Neural progenitor cell (in vitro differentiated cells): ENCODE data around the gene TMEM203. TPM values are rescaled to one million over a fixed set of nuclear protein-coding genes. Genes with fewer than 3 reads are reported as not detected.

Experiments used
- DNase-seq: peaks from one replicate; pipeline ENCODE4 v3.0.0-alpha.2; 2016; ENCODE audit warnings: low spot score
- H2AFZ ChIP-seq: fragments of 200-600 bp; sonication (generic); replicated peaks from 2 replicates; pipeline ENCODE4 v1.6.1; 2016; ENCODE audit warnings: antibody characterized with exemption
- H3F3A ChIP-seq: fragments of 200-600 bp; sonication (generic); 2 replicates; pipeline ENCODE4 v1.6.1; 2016; ENCODE audit warnings: antibody characterized with exemption, low read depth
- H3K27ac ChIP-seq: fragments of 200-600 bp; sonication (generic); 2 replicates; pipeline ENCODE4 v1.5.1; 2016; ENCODE audit warnings: mild to moderate bottlenecking
- H3K27me3 ChIP-seq: fragments of 200-600 bp; sonication (generic); 2 replicates; pipeline ENCODE4 v1.6.1; 2016; ENCODE audit warnings: mild to moderate bottlenecking, moderate library complexity
- H3K36me3 ChIP-seq: fragments of 200-600 bp; sonication (generic); 2 replicates; pipeline ENCODE4 v1.5.1; 2016
- H3K4me1 ChIP-seq: fragments of 200-600 bp; sonication (generic); 2 replicates; pipeline ENCODE4 v1.6.1; 2016; ENCODE audit warnings: mixed run types
- H3K4me2 ChIP-seq: fragments of 200-600 bp; sonication (generic); 2 replicates; pipeline ENCODE4 v1.6.1; 2016
- H3K4me3 ChIP-seq: fragments of 200-600 bp; sonication (generic); 2 replicates; pipeline ENCODE4 v1.5.1; 2016
- H3K79me2 ChIP-seq: fragments of 200-600 bp; sonication (generic); 2 replicates; pipeline ENCODE4 v1.6.1; 2016; ENCODE audit warnings: low read depth
- H3K9ac ChIP-seq: fragments of 200-600 bp; sonication (generic); 2 replicates; pipeline ENCODE4 v1.6.1; 2016
- H3K9me3 ChIP-seq: fragments of 200-600 bp; sonication (generic); 2 replicates; pipeline ENCODE4 v1.5.1; 2016; ENCODE audit warnings: low read depth
- H4K20me1 ChIP-seq: fragments of 200-600 bp; sonication (generic); 2 replicates; pipeline ENCODE4 v1.6.1; 2016; ENCODE audit warnings: low read depth
- H3K27ac Mint-ChIP-seq: 3 replicates; pipeline ENCODE4 v1.8.0; 2021; ENCODE audit warnings: mixed read lengths
- H3K27me3 Mint-ChIP-seq: 2 replicates; pipeline ENCODE4 v1.8.0; 2022; ENCODE audit warnings: low read depth, mild to moderate bottlenecking, inconsistent platforms, moderate library complexity, mixed read lengths; ENCODE audit not compliant: insufficient read depth
- H3K36me3 Mint-ChIP-seq: 3 replicates; pipeline ENCODE4 v1.8.0; 2021; ENCODE audit warnings: mixed read lengths
- H3K4me1 Mint-ChIP-seq: 3 replicates; pipeline ENCODE4 v1.8.0; 2021; ENCODE audit warnings: mixed read lengths
- H3K4me3 Mint-ChIP-seq: 3 replicates; pipeline ENCODE4 v1.8.0; 2021; ENCODE audit warnings: mild to moderate bottlenecking, moderate library complexity, mixed read lengths
- H3K9me3 Mint-ChIP-seq: 3 replicates; pipeline ENCODE4 v1.8.0; 2020; ENCODE audit warnings: mixed read lengths
- EZH2 ChIP-seq: fragments of 200-600 bp; sonication (generic); IDR thresholded peaks from 2 replicates; pipeline ENCODE4 v1.6.1; 2017; ENCODE audit warnings: antibody characterized with exemption, mild to moderate bottlenecking, moderate library complexity
- EZH2phosphoT487 ChIP-seq: fragments of 200-600 bp; sonication (generic); IDR thresholded peaks from 2 replicates; pipeline ENCODE4 v1.6.1; 2017; ENCODE audit warnings: antibody characterized with exemption
- total RNA-seq: library from RNA; depleted of rRNA; stranded (reverse); fragments of >200 nt; gene quantifications from 2 replicates; pipeline ENCODE4 v1.2.3, GENCODE V29; 2015; ENCODE audit warnings: low replicate concordance
- TF ChIP-seq, protein P1 (sequence below): fragments of 200-600 bp; sonication (generic); IDR thresholded peaks from 2 replicates; pipeline ENCODE4 v1.5.1; 2017; ENCODE audit warnings: antibody characterized with exemption, mild to moderate bottlenecking

The TMEM203 gene
- total RNA-seq, 1 donor from 2014 or later = 21.6 TPM

DNA sequence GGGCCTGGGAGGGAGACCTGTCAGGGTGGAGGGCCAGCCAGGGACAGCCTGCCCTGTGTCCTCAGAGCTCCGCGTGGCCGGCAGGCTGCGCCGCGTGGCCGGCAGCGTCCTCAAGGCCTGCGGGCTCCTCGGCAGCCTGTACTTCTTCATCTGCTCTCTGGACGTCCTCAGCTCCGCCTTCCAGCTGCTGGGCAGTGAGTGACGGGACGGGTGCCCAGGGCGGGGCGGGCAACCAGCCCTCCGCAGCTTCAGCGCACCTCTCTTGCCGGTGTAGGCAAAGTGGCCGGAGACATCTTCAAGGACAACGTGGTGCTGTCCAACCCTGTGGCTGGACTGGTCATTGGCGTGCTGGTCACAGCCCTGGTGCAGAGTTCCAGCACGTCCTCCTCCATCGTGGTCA is 27.1 kb upstream of the TMEM203 start:
- Histone ChIP-seq H3K9ac (no peak overlapping the region), H3K4me1 (peaks cover 8% of the 10 kb centered on the region), H3K4me2 (no peak overlapping the region), H3K9me3 (no peaks in the 10 kb centered on the region), H3K79me2 (no peaks in the 10 kb centered on the region), H3K27me3 (no peaks in the 10 kb centered on the region), H3F3A (no peaks in the 10 kb centered on the region), H3K36me3 (no peaks in the 10 kb centered on the region), H2AFZ (no peak overlapping the region), H3K4me3 (no peak overlapping the region), H3K27ac (no peak overlapping the region), H4K20me1 (peaks cover 15% of the 10 kb centered on the region)
- DNase-seq = no peak
- TF ChIP-seq, protein P1, sequence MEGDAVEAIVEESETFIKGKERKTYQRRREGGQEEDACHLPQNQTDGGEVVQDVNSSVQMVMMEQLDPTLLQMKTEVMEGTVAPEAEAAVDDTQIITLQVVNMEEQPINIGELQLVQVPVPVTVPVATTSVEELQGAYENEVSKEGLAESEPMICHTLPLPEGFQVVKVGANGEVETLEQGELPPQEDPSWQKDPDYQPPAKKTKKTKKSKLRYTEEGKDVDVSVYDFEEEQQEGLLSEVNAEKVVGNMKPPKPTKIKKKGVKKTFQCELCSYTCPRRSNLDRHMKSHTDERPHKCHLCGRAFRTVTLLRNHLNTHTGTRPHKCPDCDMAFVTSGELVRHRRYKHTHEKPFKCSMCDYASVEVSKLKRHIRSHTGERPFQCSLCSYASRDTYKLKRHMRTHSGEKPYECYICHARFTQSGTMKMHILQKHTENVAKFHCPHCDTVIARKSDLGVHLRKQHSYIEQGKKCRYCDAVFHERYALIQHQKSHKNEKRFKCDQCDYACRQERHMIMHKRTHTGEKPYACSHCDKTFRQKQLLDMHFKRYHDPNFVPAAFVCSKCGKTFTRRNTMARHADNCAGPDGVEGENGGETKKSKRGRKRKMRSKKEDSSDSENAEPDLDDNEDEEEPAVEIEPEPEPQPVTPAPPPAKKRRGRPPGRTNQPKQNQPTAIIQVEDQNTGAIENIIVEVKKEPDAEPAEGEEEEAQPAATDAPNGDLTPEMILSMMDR = no peak
- TF ChIP-seq EZH2phosphoT487 = no peak
- TF ChIP-seq EZH2 = no peak
- no peak overlapping the region for H3K27ac Mint-ChIP-seq
- no peak overlapping the region for H3K4me3 Mint-ChIP-seq
- H3K4me1 Mint-ChIP-seq = peaks cover 2% of the 10 kb centered on the region
- no peaks in the 10 kb centered on the region for H3K36me3 Mint-ChIP-seq
- peaks cover 4% of the 10 kb centered on the region for H3K27me3 Mint-ChIP-seq
- H3K9me3 Mint-ChIP-seq = no peaks in the 10 kb centered on the region

DNA sequence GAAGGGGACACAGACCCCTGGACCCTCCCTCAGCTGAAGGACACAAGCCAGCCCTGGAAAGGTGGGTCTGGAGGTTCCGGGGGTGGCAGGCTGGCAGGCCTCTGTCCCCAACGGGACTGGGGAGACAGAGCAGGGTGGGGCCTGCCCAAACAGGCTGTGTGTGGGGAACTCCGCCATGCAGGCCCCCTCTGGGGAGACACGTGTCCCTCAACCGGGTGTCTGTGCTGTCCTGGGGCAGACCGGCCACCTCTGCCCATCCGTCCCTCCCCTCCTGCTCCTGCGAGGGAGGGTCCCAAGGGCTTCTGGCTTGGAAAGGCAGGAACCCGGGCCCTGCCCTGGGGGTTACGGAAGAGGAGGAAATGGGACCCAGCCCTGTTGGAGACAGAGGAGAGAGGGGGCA is 26.7 kb upstream of the TMEM203 start:
- H3K79me2 ChIP-seq = no peaks in the 10 kb centered on the region
- TF ChIP-seq EZH2 = no peak
- no peak for TF ChIP-seq EZH2phosphoT487
- TF ChIP-seq, protein P1 = no peak

DNA sequence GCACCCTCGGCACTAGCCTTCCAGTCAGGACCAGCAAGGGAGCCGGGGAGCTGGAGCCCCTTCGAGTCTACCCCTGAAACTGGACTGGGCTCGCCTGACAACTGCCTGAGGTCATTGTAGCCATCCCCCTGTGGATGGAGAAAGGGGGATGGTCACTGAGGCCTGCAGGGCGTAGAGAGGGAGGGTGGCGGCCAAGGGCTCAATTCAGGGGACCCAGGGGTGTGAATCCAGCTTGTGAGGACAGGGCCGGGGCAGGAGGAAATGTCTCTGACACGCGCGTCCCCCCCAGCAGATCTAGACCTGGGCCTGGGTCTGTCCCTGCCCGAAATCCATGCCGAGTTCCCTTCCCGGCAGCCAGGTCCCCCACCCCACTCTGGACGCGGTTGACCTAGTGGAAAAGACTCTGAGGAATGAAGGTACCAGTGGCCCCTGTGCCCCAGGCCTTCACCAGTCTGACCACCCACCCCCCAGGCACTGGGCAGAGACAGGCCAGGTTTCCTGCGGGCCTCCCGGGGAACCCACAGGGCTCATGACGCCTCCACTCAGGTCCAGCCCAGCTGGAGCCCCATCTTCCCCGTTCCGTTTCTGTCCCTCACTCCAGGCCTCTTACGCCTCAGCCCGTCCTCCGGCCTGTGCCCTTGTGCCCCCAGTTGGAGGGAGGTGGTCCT is 26.1 kb upstream of the TMEM203 start:
- Histone ChIP-seq H3K27ac (no peak overlapping the region), H3K79me2 (no peaks in the 10 kb centered on the region), H3F3A (no peaks in the 10 kb centered on the region), H3K9me3 (no peaks in the 10 kb centered on the region), H2AFZ (no peak overlapping the region), H3K4me2 (no peak overlapping the region), H3K4me3 (no peak overlapping the region), H4K20me1 (peaks cover 5% of the 10 kb centered on the region), H3K36me3 (no peaks in the 10 kb centered on the region), H3K9ac (no peak overlapping the region), H3K4me1 (no peaks in the 10 kb centered on the region), H3K27me3 (no peaks in the 10 kb centered on the region)
- H3K27ac Mint-ChIP-seq = no peak overlapping the region
- no peak overlapping the region for H3K4me3 Mint-ChIP-seq
- peaks cover 3% of the 10 kb centered on the region for H3K4me1 Mint-ChIP-seq
- no peaks in the 10 kb centered on the region for H3K36me3 Mint-ChIP-seq
- TF ChIP-seq, protein P1 = no peak
- no peak for TF ChIP-seq EZH2phosphoT487
- no peaks in the 10 kb centered on the region for H3K9me3 Mint-ChIP-seq
- no peak for DNase-seq
- H3K27me3 Mint-ChIP-seq = peaks cover 6% of the 10 kb centered on the region

More for the DNA sequence above, 26.7 kb upstream of the TMEM203 start:
- Histone ChIP-seq H3K4me3 (no peak overlapping the region), H4K20me1 (peaks cover 11% of the 10 kb centered on the region), H3K36me3 (no peaks in the 10 kb centered on the region), H3K9me3 (no peaks in the 10 kb centered on the region), H3K27me3 (no peaks in the 10 kb centered on the region), H3K4me1 (peaks cover 6% of the 10 kb centered on the region), H3K9ac (no peak overlapping the region), H3K27ac (no peak overlapping the region), H3K4me2 (no peak overlapping the region), H3F3A (no peaks in the 10 kb centered on the region), H2AFZ (no peak overlapping the region)
- DNase-seq = no peak
- Mint-ChIP-seq H3K4me1 (peaks cover 3% of the 10 kb centered on the region), H3K36me3 (no peaks in the 10 kb centered on the region), H3K4me3 (no peak overlapping the region), H3K27ac (no peak overlapping the region), H3K27me3 (peaks cover 6% of the 10 kb centered on the region), H3K9me3 (no peaks in the 10 kb centered on the region)
